Mesothelial cell of epicardium (in vitro differentiated cells): ENCODE results near the gene HEMGN. TPM values are rescaled to one million over a fixed set of nuclear protein-coding genes. Genes with fewer than 3 reads are reported as not detected.

ENCODE experiments used
- DNase-seq, 2 experiments: peaks; one replicate each; pipeline ENCODE4 v3.0.0; 2021; ENCODE audit warnings: low spot score in 2 of 2; ENCODE audit not compliant: unreplicated experiment in 2 of 2
- H3K27ac Mint-ChIP-seq: 2 replicates; pipeline ENCODE4 v1.8.0; 2021; ENCODE audit warnings: mixed read lengths
- H3K27me3 Mint-ChIP-seq: 2 replicates; pipeline ENCODE4 v1.8.0; 2021; ENCODE audit warnings: low read depth, mixed read lengths
- H3K36me3 Mint-ChIP-seq: 2 replicates; pipeline ENCODE4 v1.8.0; 2021; ENCODE audit warnings: mixed read lengths
- H3K4me1 Mint-ChIP-seq: 2 replicates; pipeline ENCODE4 v1.8.0; 2021; ENCODE audit warnings: mixed read lengths
- H3K4me3 Mint-ChIP-seq: 2 replicates; pipeline ENCODE4 v1.8.0; 2021; ENCODE audit warnings: mild to moderate bottlenecking, moderate library complexity, mixed read lengths
- H3K9me3 Mint-ChIP-seq: 2 replicates; pipeline ENCODE4 v1.8.0; 2021; ENCODE audit warnings: mixed read lengths
- total RNA-seq: library from RNA; stranded (reverse); gene quantifications from 3 replicates; pipeline ENCODE4 v1.2.1, GENCODE V29; 2021
- TF ChIP-seq, protein P1 (sequence below): fragments of 200-600 bp; sonication (generic); IDR thresholded peaks from one replicate; pipeline ENCODE4 v1.5.0; 2021; ENCODE audit warnings: antibody characterized with exemption; ENCODE audit not compliant: unreplicated experiment

Gene HEMGN
- total RNA-seq, 1 donor from 2014 or later = not detected

DNA sequence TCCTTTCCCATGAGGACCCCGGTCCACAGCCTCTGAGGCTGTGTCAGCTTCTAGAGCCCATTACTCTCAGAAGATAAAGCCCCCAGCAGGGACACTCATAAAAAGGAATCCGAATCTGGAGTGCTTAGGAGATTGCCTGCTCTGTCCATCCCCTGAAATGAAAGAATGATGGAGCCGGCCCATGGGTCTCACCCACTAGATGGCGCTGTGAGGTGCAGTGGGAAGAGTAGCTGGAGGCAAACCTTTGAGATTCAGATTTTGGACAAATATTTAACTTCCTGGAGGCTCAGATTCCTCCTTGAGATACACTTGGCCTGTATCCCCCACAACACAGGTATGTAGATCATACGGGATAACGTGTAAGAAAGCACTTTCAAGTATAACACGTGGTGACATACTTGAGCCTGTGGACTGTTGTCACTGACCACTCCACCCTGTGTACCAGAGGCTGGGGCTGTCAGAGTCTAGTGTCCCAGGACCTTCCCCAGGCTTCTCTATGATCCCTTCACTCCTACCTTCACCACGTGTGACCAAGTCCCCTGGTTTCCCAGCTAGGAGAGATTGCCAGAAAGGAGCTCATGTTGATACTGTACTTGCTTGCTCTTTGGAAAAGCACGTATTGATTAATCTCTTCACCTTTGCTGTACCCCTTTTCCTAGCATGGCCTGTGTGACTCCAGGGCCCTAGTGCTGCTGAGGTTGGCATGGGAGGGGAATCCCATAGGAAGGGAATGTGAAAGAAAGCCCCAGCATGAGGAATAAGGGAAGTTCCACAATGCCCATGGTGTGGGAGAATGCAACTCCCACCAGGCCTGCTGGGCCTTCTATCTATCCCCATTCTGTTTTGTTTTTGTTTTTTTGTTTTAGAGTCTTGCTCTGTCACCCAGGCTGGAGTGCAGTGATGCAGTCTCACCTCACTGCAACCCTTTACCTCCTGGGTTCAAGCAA, 47.8 kb downstream of the HEMGN start:
- no peak overlapping the region for H3K4me3 Mint-ChIP-seq
- no peak for DNase-seq
- H3K4me1 Mint-ChIP-seq = no peaks in the 10 kb centered on the region
- H3K27ac Mint-ChIP-seq = no peak overlapping the region
- H3K36me3 Mint-ChIP-seq = peaks cover 3% of the 10 kb centered on the region
- peaks cover 13% of the 10 kb centered on the region for H3K9me3 Mint-ChIP-seq
- peaks cover 50% of the 10 kb centered on the region for H3K27me3 Mint-ChIP-seq
- TF ChIP-seq, protein P1, sequence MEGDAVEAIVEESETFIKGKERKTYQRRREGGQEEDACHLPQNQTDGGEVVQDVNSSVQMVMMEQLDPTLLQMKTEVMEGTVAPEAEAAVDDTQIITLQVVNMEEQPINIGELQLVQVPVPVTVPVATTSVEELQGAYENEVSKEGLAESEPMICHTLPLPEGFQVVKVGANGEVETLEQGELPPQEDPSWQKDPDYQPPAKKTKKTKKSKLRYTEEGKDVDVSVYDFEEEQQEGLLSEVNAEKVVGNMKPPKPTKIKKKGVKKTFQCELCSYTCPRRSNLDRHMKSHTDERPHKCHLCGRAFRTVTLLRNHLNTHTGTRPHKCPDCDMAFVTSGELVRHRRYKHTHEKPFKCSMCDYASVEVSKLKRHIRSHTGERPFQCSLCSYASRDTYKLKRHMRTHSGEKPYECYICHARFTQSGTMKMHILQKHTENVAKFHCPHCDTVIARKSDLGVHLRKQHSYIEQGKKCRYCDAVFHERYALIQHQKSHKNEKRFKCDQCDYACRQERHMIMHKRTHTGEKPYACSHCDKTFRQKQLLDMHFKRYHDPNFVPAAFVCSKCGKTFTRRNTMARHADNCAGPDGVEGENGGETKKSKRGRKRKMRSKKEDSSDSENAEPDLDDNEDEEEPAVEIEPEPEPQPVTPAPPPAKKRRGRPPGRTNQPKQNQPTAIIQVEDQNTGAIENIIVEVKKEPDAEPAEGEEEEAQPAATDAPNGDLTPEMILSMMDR = peak; percentile 37

- TF ChIP-seq, protein P1 = no peak
- peaks cover 13% of the 10 kb centered on the region for H3K9me3 Mint-ChIP-seq
- H3K27ac Mint-ChIP-seq = no peak overlapping the region
- H3K4me1 Mint-ChIP-seq = peaks cover 2% of the 10 kb centered on the region
- DNase-seq = no peak
- no peaks in the 10 kb centered on the region for H3K36me3 Mint-ChIP-seq
- peaks cover 58% of the 10 kb centered on the region for H3K27me3 Mint-ChIP-seq
- no peak overlapping the region for H3K4me3 Mint-ChIP-seq
These were observed 57.6 kb downstream of the HEMGN start for GRCh38 chr9:97880336-97880735.

Other genes starting within 250 kb of the HEMGN start
- 15.5 to 17.5 TPM (median 15.9 TPM) in 3 replicates for gene XPA, start 240.8 kb downstream of the HEMGN start, total RNA-seq
- gene FOXE1, start 84.9 kb downstream of the HEMGN start, total RNA-seq = not detected in 3 replicates
- 11.6 to 12.7 TPM (median 12.0 TPM) in 3 replicates for gene TRMO, start 15.7 kb downstream of the HEMGN start, total RNA-seq
- 137 to 143 TPM (median 139 TPM) in 3 replicates for gene ANP32B, start 45.2 kb upstream of the HEMGN start, total RNA-seq
- gene NANS, start 118.6 kb upstream of the HEMGN start, total RNA-seq = 36.7 to 39.5 TPM (median 36.9 TPM) in 3 replicates
- gene TRIM14, start 181.1 kb upstream of the HEMGN start, total RNA-seq = 10.1 to 12.2 TPM (median 11.5 TPM) in 3 replicates